WTC11 (cell line): Measurements from ENCODE around the gene VTI1A. TPM values are rescaled to one million over a fixed set of nuclear protein-coding genes. Genes with fewer than 3 reads are reported as not detected.

Source experiments
- ATAC-seq: fragments of 200-7000 bp; cut with Tn5 transposase; 2 replicates; pipeline ENCODE4 v1.10.0; 2021; ENCODE audit warnings: mild to moderate bottlenecking, moderate library complexity
- CTCF ChIA-PET: fragments of 300-600 bp; sonication (Branson Sonifier 250); formaldehyde crosslinking; loops from one replicate; lab custom pipeline; 2021; ENCODE audit warnings: antibody characterized with exemption; lab: Charles Lee
- POLR2A ChIA-PET: fragments of 350-600 bp; sonication (Branson Sonifier 250); formaldehyde crosslinking; loops from one replicate; lab custom pipeline; 2021; ENCODE audit warnings: antibody characterized with exemption; lab: Charles Lee
- DNase-seq: peaks from one replicate; pipeline ENCODE4 v3.0.0; 2021; ENCODE audit warnings: low spot score
- H3K27ac Mint-ChIP-seq: 2 replicates; pipeline ENCODE4 v1.8.0; 2021; ENCODE audit warnings: mixed read lengths
- H3K27me3 Mint-ChIP-seq: 2 replicates; pipeline ENCODE4 v1.8.0; 2021; ENCODE audit warnings: low read depth, mild to moderate bottlenecking, moderate library complexity, mixed read lengths
- H3K36me3 Mint-ChIP-seq: 2 replicates; pipeline ENCODE4 v1.8.0; 2021; ENCODE audit warnings: mixed read lengths
- H3K4me1 Mint-ChIP-seq: 2 replicates; pipeline ENCODE4 v1.8.0; 2022; ENCODE audit warnings: mixed read lengths
- H3K4me3 Mint-ChIP-seq: 2 replicates; pipeline ENCODE4 v1.8.0; 2021; ENCODE audit warnings: mild to moderate bottlenecking, moderate library complexity, mixed read lengths
- H3K9me3 Mint-ChIP-seq: 2 replicates; pipeline ENCODE4 v1.8.0; 2021; ENCODE audit warnings: mixed read lengths
- EMX1 ChIP-seq: fragments of 250-450 bp; sonication (Bioruptor Pico); IDR thresholded peaks from 2 replicates; pipeline ENCODE4 v1.8.0; 2021; ENCODE audit warnings: mild to moderate bottlenecking
- ESRRA ChIP-seq: sonication (generic); formaldehyde crosslinking; IDR thresholded peaks from 2 replicates; pipeline ENCODE4 v1.8.1; 2022; ENCODE audit warnings: mild to moderate bottlenecking, missing genetic modification reagents, borderline replicate concordance
- ETV6 ChIP-seq: sonication (generic); formaldehyde crosslinking; IDR thresholded peaks from 2 replicates; pipeline ENCODE4 v1.8.1; 2022; ENCODE audit warnings: mild to moderate bottlenecking, missing genetic modification reagents
- IRF2 ChIP-seq: sonication (generic); formaldehyde crosslinking; IDR thresholded peaks from 2 replicates; pipeline ENCODE4 v1.8.0; 2022; ENCODE audit warnings: low read depth, missing genetic modification reagents, borderline replicate concordance
- JUN ChIP-seq: sonication (generic); formaldehyde crosslinking; IDR thresholded peaks from 2 replicates; pipeline ENCODE4 v1.8.0; 2023; ENCODE audit warnings: mild to moderate bottlenecking, missing genetic modification reagents
- KAT7 ChIP-seq: sonication (generic); formaldehyde crosslinking; IDR thresholded peaks from 2 replicates; pipeline ENCODE4 v1.8.1; 2023; ENCODE audit warnings: missing genetic modification reagents, mild to moderate bottlenecking, borderline replicate concordance
- NR3C1 ChIP-seq: sonication (generic); formaldehyde crosslinking; conservative IDR thresholded peaks from 2 replicates; pipeline ENCODE4 v1.8.1; 2023; ENCODE audit warnings: low read depth, mild to moderate bottlenecking, missing genetic modification reagents
- OVOL2 ChIP-seq: fragments of 250-450 bp; sonication (Bioruptor Pico); IDR thresholded peaks from 2 replicates; pipeline ENCODE4 v1.9.0; 2021; ENCODE audit warnings: mild to moderate bottlenecking, borderline replicate concordance
- TCF7 ChIP-seq: sonication (generic); formaldehyde crosslinking; IDR thresholded peaks from 2 replicates; pipeline ENCODE4 v1.8.0; 2022; ENCODE audit warnings: mild to moderate bottlenecking, low read depth, missing genetic modification reagents, moderate library complexity
- ZBTB21 ChIP-seq: sonication (generic); formaldehyde crosslinking; IDR thresholded peaks from 2 replicates; pipeline ENCODE4 v1.8.1; 2023; ENCODE audit warnings: mild to moderate bottlenecking, missing genetic modification reagents, borderline replicate concordance
- ZNF219 ChIP-seq: sonication (generic); formaldehyde crosslinking; IDR thresholded peaks from 2 replicates; pipeline ENCODE4 v1.8.0; 2023; ENCODE audit warnings: missing genetic modification reagents, mild to moderate bottlenecking, borderline replicate concordance
- ZNF416 ChIP-seq: fragments of 250-450 bp; sonication (Bioruptor Pico); IDR thresholded peaks from 2 replicates; pipeline ENCODE4 v1.9.0; 2021; ENCODE audit warnings: mild to moderate bottlenecking, inconsistent platforms
- total RNA-seq: library from RNA; stranded (reverse); gene quantifications from 3 replicates; pipeline ENCODE4 v1.2.3, GENCODE V29; 2021
- TF ChIP-seq, protein P1 (sequence below): fragments of 250-450 bp; sonication (Bioruptor Pico); IDR thresholded peaks from 2 replicates; pipeline ENCODE4 v1.9.0; 2021; ENCODE audit warnings: mild to moderate bottlenecking, borderline replicate concordance
- TF ChIP-seq, protein P2 (sequence below): sonication (generic); formaldehyde crosslinking; IDR thresholded peaks from 2 replicates; pipeline ENCODE4 v1.8.0; 2023; ENCODE audit warnings: missing genetic modification reagents
- TF ChIP-seq, protein P3 (sequence below): fragments of 250-450 bp; sonication (Bioruptor Pico); IDR thresholded peaks from 2 replicates; pipeline ENCODE4 v1.9.0; 2021; ENCODE audit warnings: moderate library complexity, mild to moderate bottlenecking, inconsistent platforms, borderline replicate concordance
- TF ChIP-seq, protein P4 (sequence below): sonication (generic); formaldehyde crosslinking; IDR thresholded peaks from 2 replicates; pipeline ENCODE4 v1.8.1; 2022; ENCODE audit warnings: low read depth, missing genetic modification reagents, borderline replicate concordance
- TF ChIP-seq, protein P5 (sequence below): fragments of 250-450 bp; sonication (Bioruptor Pico); conservative IDR thresholded peaks from 2 replicates; pipeline ENCODE4 v1.9.0; 2021; ENCODE audit warnings: mild to moderate bottlenecking
- TF ChIP-seq, protein P6 (sequence below): sonication (generic); formaldehyde crosslinking; conservative IDR thresholded peaks from 2 replicates; pipeline ENCODE4 v1.8.1; 2023; ENCODE audit warnings: mild to moderate bottlenecking, low read depth, missing genetic modification reagents, moderate library complexity

Gene VTI1A
- total RNA-seq, 1 experiment from 2014 or later: 20.1 TPM

DNA sequence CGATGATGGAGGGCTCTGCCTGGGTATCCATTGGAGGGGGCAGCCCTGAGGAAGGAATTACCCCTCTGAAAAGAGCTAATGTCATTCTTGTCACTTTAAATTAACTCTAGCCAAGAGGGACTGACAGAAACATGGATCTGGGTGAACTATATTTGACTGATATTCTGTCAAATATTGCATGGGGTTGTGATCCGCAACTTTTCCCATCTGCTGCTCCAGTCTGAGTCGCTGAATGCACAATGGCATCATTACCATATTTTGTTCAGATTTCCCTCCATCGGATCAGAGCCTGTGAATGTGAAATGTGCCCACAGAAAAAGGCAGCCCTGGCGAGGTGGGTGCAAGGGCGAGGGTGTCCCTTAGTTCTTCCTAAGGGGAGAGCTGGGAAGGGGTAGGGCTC, 402.5 kb downstream of the VTI1A start:
- Mint-ChIP-seq H3K27me3 (peaks cover 10% of the 10 kb centered on the region), H3K4me3 (no peak overlapping the region), H3K9me3 (peaks cover 40% of the 10 kb centered on the region), H3K4me1 (peaks cover 4% of the 10 kb centered on the region)
- DNase-seq: no peak
- TF ChIP-seq TCF7 (CRISPR knock-in tag): no peak
- TF ChIP-seq, protein P1, sequence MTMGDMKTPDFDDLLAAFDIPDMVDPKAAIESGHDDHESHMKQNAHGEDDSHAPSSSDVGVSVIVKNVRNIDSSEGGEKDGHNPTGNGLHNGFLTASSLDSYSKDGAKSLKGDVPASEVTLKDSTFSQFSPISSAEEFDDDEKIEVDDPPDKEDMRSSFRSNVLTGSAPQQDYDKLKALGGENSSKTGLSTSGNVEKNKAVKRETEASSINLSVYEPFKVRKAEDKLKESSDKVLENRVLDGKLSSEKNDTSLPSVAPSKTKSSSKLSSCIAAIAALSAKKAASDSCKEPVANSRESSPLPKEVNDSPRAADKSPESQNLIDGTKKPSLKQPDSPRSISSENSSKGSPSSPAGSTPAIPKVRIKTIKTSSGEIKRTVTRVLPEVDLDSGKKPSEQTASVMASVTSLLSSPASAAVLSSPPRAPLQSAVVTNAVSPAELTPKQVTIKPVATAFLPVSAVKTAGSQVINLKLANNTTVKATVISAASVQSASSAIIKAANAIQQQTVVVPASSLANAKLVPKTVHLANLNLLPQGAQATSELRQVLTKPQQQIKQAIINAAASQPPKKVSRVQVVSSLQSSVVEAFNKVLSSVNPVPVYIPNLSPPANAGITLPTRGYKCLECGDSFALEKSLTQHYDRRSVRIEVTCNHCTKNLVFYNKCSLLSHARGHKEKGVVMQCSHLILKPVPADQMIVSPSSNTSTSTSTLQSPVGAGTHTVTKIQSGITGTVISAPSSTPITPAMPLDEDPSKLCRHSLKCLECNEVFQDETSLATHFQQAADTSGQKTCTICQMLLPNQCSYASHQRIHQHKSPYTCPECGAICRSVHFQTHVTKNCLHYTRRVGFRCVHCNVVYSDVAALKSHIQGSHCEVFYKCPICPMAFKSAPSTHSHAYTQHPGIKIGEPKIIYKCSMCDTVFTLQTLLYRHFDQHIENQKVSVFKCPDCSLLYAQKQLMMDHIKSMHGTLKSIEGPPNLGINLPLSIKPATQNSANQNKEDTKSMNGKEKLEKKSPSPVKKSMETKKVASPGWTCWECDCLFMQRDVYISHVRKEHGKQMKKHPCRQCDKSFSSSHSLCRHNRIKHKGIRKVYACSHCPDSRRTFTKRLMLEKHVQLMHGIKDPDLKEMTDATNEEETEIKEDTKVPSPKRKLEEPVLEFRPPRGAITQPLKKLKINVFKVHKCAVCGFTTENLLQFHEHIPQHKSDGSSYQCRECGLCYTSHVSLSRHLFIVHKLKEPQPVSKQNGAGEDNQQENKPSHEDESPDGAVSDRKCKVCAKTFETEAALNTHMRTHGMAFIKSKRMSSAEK (CRISPR knock-in tag): no peak
- TF ChIP-seq ZNF219 (CRISPR knock-in tag): no peak
- no peak for TF ChIP-seq ZBTB21 (CRISPR knock-in tag)
- TF ChIP-seq, protein P2, sequence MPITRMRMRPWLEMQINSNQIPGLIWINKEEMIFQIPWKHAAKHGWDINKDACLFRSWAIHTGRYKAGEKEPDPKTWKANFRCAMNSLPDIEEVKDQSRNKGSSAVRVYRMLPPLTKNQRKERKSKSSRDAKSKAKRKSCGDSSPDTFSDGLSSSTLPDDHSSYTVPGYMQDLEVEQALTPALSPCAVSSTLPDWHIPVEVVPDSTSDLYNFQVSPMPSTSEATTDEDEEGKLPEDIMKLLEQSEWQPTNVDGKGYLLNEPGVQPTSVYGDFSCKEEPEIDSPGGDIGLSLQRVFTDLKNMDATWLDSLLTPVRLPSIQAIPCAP (CRISPR knock-in tag): no peak
- no peak for TF ChIP-seq EMX1 (CRISPR knock-in tag)
- TF ChIP-seq, protein P3, sequence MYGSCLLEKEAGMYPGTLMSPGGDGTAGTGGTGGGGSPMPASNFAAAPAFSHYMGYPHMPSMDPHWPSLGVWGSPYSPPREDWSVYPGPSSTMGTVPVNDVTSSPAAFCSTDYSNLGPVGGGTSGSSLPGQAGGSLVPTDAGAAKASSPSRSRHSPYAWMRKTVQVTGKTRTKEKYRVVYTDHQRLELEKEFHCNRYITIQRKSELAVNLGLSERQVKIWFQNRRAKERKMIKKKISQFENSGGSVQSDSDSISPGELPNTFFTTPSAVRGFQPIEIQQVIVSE (CRISPR knock-in tag): no peak
- TF ChIP-seq, protein P4, sequence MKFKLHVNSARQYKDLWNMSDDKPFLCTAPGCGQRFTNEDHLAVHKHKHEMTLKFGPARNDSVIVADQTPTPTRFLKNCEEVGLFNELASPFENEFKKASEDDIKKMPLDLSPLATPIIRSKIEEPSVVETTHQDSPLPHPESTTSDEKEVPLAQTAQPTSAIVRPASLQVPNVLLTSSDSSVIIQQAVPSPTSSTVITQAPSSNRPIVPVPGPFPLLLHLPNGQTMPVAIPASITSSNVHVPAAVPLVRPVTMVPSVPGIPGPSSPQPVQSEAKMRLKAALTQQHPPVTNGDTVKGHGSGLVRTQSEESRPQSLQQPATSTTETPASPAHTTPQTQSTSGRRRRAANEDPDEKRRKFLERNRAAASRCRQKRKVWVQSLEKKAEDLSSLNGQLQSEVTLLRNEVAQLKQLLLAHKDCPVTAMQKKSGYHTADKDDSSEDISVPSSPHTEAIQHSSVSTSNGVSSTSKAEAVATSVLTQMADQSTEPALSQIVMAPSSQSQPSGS (CRISPR knock-in tag): no peak
- no peak for TF ChIP-seq NR3C1
- no peak for TF ChIP-seq JUN
- no peak for TF ChIP-seq OVOL2 (CRISPR knock-in tag)
- no peak for TF ChIP-seq ESRRA (CRISPR knock-in tag)
- no peak for TF ChIP-seq ETV6 (CRISPR knock-in tag)
- TF ChIP-seq, protein P5, sequence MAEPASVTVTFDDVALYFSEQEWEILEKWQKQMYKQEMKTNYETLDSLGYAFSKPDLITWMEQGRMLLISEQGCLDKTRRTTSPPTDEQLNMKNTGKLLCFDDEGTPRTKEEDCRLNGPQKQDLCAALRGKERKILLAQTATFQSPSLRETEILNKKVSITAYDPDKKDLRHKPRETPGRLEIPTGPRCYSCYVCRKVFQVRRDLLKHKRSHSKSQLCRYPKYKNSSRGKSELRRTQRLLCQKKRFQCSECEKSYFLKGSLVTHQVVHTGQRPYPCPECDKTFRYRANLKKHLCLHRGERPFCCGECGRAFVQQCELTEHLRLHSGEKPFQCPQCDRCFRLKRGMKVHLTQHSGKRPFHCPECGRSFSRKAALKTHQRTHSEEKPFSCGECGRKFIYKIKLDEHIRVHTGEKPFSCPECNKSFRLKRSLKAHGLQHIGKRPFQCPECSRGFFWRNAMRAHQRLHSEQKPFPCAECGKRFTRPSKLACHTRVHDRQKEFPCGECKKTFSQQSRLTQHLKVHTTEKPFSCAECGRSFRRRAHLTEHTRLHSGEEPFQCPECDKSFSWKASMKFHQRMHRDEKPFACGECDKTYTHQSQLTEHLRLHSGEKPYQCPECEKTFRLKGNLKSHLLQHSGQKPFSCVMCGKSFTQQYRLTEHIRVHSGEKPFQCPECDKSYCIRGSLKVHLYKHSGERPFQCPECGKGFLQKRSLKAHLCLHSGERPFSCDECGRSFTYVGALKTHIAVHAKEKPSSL (CRISPR knock-in tag): no peak
- TF ChIP-seq, protein P6, sequence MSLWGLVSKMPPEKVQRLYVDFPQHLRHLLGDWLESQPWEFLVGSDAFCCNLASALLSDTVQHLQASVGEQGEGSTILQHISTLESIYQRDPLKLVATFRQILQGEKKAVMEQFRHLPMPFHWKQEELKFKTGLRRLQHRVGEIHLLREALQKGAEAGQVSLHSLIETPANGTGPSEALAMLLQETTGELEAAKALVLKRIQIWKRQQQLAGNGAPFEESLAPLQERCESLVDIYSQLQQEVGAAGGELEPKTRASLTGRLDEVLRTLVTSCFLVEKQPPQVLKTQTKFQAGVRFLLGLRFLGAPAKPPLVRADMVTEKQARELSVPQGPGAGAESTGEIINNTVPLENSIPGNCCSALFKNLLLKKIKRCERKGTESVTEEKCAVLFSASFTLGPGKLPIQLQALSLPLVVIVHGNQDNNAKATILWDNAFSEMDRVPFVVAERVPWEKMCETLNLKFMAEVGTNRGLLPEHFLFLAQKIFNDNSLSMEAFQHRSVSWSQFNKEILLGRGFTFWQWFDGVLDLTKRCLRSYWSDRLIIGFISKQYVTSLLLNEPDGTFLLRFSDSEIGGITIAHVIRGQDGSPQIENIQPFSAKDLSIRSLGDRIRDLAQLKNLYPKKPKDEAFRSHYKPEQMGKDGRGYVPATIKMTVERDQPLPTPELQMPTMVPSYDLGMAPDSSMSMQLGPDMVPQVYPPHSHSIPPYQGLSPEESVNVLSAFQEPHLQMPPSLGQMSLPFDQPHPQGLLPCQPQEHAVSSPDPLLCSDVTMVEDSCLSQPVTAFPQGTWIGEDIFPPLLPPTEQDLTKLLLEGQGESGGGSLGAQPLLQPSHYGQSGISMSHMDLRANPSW (CRISPR knock-in tag): no peak
- no peak for TF ChIP-seq IRF2 (CRISPR knock-in tag)
- TF ChIP-seq KAT7 (CRISPR knock-in tag): no peak
- no peak for TF ChIP-seq ZNF416 (CRISPR knock-in tag)
- TF ChIP-seq, all 79 proteins: peak for 0
- Mint-ChIP-seq H3K27ac (no peak overlapping the region), H3K36me3 (peaks cover 33% of the 10 kb centered on the region)
- POLR2A ChIA-PET: no interaction called here
- CTCF ChIA-PET: no interaction called here
- ATAC-seq: no peak
